SK-N-MC (cell line): Measurements from ENCODE around the gene LRCH2.

Experiments
- EZH2 ChIP-seq: fragments of 200-600 bp; sonication (generic); IDR thresholded peaks from one replicate; pipeline ENCODE4 v1.6.1; 2017; ENCODE audit warnings: antibody characterized with exemption
- FOXP2 ChIP-seq: optimal IDR thresholded peaks from 2 replicates; pipeline ENCODE3; 2011; ENCODE audit warnings: mild to moderate bottlenecking, moderate library complexity; ENCODE audit not compliant: insufficient read depth; ENCODE audit errors: extremely low read length, control extremely low read depth
- POLR2AphosphoS5 ChIP-seq: IDR thresholded peaks from 2 replicates; pipeline ENCODE4 v1.6.1; 2012; ENCODE audit warnings: mild to moderate bottlenecking, low read depth, low read length, borderline replicate concordance

- no peak for TF ChIP-seq EZH2
- no peak for TF ChIP-seq POLR2AphosphoS5
- no peak for TF ChIP-seq FOXP2
Measured at GRCh38 chrX:115138040-115138439, 95.9 kb downstream of the LRCH2 start.
